Thyroid gland (tissue), 4 donors: ENCODE results near the gene PRXL2A. TPM values are rescaled to one million over a fixed set of nuclear protein-coding genes. Genes with fewer than 3 reads are reported as not detected.

ENCODE experiments used
- DNase-seq, 2 donors: peaks; one replicate each; pipeline ENCODE4 v3.0.0-alpha.2; 2019
- H3K27ac ChIP-seq, 3 donors: fragments of 200-600 bp; sonication (generic); 1 replicate in 2 of 3; 2 replicates in 1 of 3; pipeline ENCODE4 v1.5.1; 2016 to 2019; ENCODE audit warnings: mild to moderate bottlenecking in 1 of 3, moderate library complexity in 1 of 3
- H3K27me3 ChIP-seq: fragments of 200-600 bp; sonication (generic); one replicate; pipeline ENCODE4 v1.5.1; 2019
- H3K36me3 ChIP-seq, 2 donors: fragments of 200-600 bp; sonication (generic); one replicate each; pipeline ENCODE4 v1.5.1; 2016 to 2019
- H3K4me1 ChIP-seq, 2 donors: fragments of 200-600 bp; sonication (generic); one replicate each; pipeline ENCODE4 v1.5.1; 2017 to 2019
- H3K4me3 ChIP-seq, 3 donors: fragments of 200-600 bp; sonication (generic); replicated peaks in 1 of 3; 1 replicate in 2 of 3; 2 replicates in 1 of 3; pipeline ENCODE4 v1.5.1; 2016; ENCODE audit warnings: mild to moderate bottlenecking in 1 of 3
- H3K9me3 ChIP-seq: fragments of 200-600 bp; sonication (generic); one replicate; pipeline ENCODE4 v1.5.1; 2017
- POLR2A ChIP-seq, 2 donors: fragments of 450-650 bp; IDR thresholded peaks; one replicate each; pipeline ENCODE4 v1.6.1; 2017; ENCODE audit warnings: antibody characterized with exemption in 2 of 2, mild to moderate bottlenecking in 2 of 2, moderate library complexity in 1 of 2
- WGBS, 2 donors: methylation state at CpG; one replicate each; pipeline ENCODE4 v1.1.5; 2017; 5-methylcytosine and 5-hydroxymethylcytosine counted together
- intact Hi-C: fragments of 100-400 bp; cut with DNase I; formaldehyde crosslinking; loops from one replicate; pipeline ENCODE4 v1.15.1; 2023
- total RNA-seq, 4 donors: library from RNA; depleted of rRNA; stranded (reverse); fragments of >200 nt; gene quantifications; one replicate each; pipeline ENCODE4 v1.2.3, GENCODE V29; 2016
- TF ChIP-seq, protein P1 (sequence below), 6 experiments: fragments of 200-600 bp in 3 of 6; fragments of 450-650 bp in 3 of 6; sonication (generic) in 3 of 6; IDR thresholded peaks; one replicate each; pipeline ENCODE4 v1.5.1; 2016 to 2019; ENCODE audit warnings: antibody characterized with exemption in 6 of 6, mild to moderate bottlenecking in 2 of 6, inconsistent platforms in 1 of 6, moderate library complexity in 1 of 6

The PRXL2A gene
- total RNA-seq, 4 donors from 2014 or later, result 68.2 to 93.3 (median 79.7) TPM

DNA sequence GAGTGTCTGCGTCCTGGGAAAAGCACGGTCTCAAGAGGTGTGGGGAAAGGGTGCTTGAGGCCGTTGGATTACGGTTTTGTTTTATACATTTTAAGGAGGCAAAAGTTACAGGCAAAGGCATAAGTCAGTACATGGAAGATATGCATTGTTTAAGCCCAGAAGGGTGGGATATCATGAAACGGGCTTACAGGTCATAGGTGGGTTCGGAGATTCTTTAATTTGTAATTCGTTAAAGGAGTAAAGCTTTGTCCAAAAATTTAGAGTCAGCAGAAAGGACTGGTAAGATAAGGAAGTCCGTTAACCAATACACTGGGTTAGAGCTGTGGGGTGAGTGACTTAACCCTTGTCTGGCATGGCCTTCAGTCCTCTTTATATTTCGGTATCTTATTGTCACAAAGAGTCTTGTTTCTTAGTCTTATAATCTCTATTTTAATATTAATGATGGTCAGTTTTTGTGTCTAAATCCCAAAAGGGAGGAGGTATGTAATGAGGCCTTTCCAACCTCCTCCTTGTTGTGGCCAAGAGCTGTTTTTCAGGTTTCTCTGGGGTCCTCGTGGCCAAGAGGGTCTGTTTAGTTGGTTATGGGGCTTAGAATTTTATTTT is 58.5 kb downstream of the PRXL2A start:
- H3K36me3 ChIP-seq, result no peaks in the 10 kb centered on the region
- H3K4me1 ChIP-seq, result peaks cover 98 to 100% of the 10 kb centered on the region in 2 donors
- no peaks in the 10 kb centered on the region for H3K27me3 ChIP-seq
- intact Hi-C loops, result no loop called here
- TF ChIP-seq, protein P1, sequence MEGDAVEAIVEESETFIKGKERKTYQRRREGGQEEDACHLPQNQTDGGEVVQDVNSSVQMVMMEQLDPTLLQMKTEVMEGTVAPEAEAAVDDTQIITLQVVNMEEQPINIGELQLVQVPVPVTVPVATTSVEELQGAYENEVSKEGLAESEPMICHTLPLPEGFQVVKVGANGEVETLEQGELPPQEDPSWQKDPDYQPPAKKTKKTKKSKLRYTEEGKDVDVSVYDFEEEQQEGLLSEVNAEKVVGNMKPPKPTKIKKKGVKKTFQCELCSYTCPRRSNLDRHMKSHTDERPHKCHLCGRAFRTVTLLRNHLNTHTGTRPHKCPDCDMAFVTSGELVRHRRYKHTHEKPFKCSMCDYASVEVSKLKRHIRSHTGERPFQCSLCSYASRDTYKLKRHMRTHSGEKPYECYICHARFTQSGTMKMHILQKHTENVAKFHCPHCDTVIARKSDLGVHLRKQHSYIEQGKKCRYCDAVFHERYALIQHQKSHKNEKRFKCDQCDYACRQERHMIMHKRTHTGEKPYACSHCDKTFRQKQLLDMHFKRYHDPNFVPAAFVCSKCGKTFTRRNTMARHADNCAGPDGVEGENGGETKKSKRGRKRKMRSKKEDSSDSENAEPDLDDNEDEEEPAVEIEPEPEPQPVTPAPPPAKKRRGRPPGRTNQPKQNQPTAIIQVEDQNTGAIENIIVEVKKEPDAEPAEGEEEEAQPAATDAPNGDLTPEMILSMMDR (IDR thresholded peaks at IDR 0.05), result no peak
- TF ChIP-seq POLR2A (IDR thresholded peaks at IDR 0.05), result no peak
- peak overlapping the region; percentile 64 to 99 (median 93) for H3K27ac ChIP-seq
- no peak for DNase-seq
- no peak overlapping the region for H3K4me3 ChIP-seq
- H3K9me3 ChIP-seq, result no peaks in the 10 kb centered on the region
- WGBS, 2 donors, result 52% methylated on average over 10 of the region's 10 CpGs

DNA sequence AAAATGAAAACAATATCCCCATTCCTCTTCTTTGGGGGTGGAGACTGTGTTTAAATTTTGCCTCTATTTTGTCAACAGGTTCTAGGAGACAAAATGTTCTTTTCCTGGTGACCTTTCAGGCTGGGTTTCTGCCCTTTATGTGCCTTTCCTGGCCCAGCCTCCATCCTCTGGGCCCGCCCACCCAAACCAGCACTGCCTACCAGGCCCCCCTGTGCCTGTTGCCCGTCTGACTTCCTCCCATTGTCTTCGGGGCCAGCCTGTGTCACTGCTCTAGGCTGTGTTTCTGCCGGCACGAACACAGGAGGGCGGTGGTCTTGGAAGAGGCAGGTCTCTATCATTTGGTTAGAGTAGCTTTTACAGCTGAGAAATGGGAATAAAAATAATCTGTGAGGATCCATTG is 59.7 kb downstream of the PRXL2A start:
- H3K4me1 ChIP-seq, result peaks cover 98 to 100% of the 10 kb centered on the region in 2 donors
- H3K9me3 ChIP-seq, result no peaks in the 10 kb centered on the region
- H3K4me3 ChIP-seq, result no peak overlapping the region
- intact Hi-C loops, result no loop called here
- H3K27ac ChIP-seq, result peak overlapping the region; percentile 64 to 99 (median 93)
- H3K36me3 ChIP-seq, result no peaks in the 10 kb centered on the region
- peak; percentile 67 to 76 for DNase-seq
- WGBS, 2 donors, result 53 to 55% methylated on average over 6 of the region's 6 CpGs
- no peaks in the 10 kb centered on the region for H3K27me3 ChIP-seq
- TF ChIP-seq, protein P1 (IDR thresholded peaks at IDR 0.05), result no peak
- peak in 1 of 2 donors; percentile 44 for TF ChIP-seq POLR2A (IDR thresholded peaks at IDR 0.05)

DNA sequence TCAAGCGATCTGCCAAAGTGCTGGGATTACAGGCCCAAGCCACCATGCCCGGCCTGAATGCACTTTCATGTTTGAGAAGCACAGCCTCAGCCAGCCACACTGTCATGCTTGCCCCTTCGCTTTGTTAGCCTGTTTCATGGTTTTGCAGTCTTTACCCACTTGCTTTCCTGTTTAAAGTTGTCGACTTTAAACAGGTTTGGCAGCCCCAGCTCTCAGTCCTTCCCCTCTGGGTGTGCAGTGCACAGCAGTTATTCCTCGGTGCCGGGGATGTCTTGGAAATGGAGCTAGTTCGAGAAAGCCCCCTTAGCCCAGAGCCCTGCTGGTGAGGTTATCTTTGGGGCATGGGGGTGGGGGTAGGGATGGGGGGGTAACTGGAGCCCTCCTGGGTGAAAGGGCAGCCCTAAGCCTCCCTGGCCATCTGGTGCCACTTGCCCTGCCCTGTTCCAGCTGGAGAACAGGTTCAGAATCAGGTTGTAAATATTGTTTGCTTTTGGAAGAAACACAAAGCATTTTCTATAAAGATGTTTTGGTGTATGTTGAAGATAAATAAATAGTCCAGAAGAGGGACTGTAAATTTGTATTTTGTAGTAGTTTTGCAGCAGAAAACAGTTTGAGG is 60.6 kb downstream of the PRXL2A start:
- H3K9me3 ChIP-seq, result no peaks in the 10 kb centered on the region
- intact Hi-C loops, result no loop called here
- H3K36me3 ChIP-seq, result no peaks in the 10 kb centered on the region
- WGBS, 2 donors, result 39 to 54% methylated on average over 7 of the region's 7 CpGs
- H3K27me3 ChIP-seq, result no peaks in the 10 kb centered on the region
- peak in 1 of 2 donors; percentile 51 for DNase-seq
- peak overlapping the region; percentile 64 to 99 (median 93) for H3K27ac ChIP-seq
- H3K4me1 ChIP-seq, result peaks cover 96 to 100% of the 10 kb centered on the region in 2 donors
- no peak overlapping the region for H3K4me3 ChIP-seq
- TF ChIP-seq, protein P1 (IDR thresholded peaks at IDR 0.05), result no peak
- TF ChIP-seq POLR2A (IDR thresholded peaks at IDR 0.05), result no peak

- intact Hi-C loops, result no loop called here
- Histone ChIP-seq H3K4me1 (peaks cover 95 to 100% of the 10 kb centered on the region in 2 donors), H3K27ac (peak overlapping the region; percentile 52 to 99 (median 93)), H3K27me3 (no peaks in the 10 kb centered on the region), H3K9me3 (no peaks in the 10 kb centered on the region), H3K4me3 (no peak overlapping the region), H3K36me3 (no peaks in the 10 kb centered on the region)
- 94 to 99% methylated on average over 3 of the region's 3 CpGs for WGBS, 2 donors
- TF ChIP-seq POLR2A (IDR thresholded peaks at IDR 0.05), result no peak
- TF ChIP-seq, protein P1 (IDR thresholded peaks at IDR 0.05), result no peak
- no peak for DNase-seq
Measured at GRCh38 chr10:80470266-80470665, 61.9 kb downstream of the PRXL2A start.

- TF ChIP-seq, protein P1 (IDR thresholded peaks at IDR 0.05), result no peak
- no peak for TF ChIP-seq POLR2A (IDR thresholded peaks at IDR 0.05)
- Histone ChIP-seq H3K4me1 (peaks cover 92 to 98% of the 10 kb centered on the region in 2 donors), H3K9me3 (no peaks in the 10 kb centered on the region), H3K4me3 (no peak overlapping the region), H3K36me3 (no peaks in the 10 kb centered on the region), H3K27me3 (no peaks in the 10 kb centered on the region), H3K27ac (peak overlapping the region; percentile 52 to 99 (median 93))
- intact Hi-C loops, result no loop called here
- 63 to 68% methylated on average over 3 of the region's 3 CpGs for WGBS, 2 donors
- DNase-seq, result peak in 1 of 2 donors; percentile 42
Measured at GRCh38 chr10:80471001-80471400, 62.6 kb downstream of the PRXL2A start.
